GM18870 (cell line): Measurements from ENCODE around the gene SPATS2.
"Not testable (repeated sequence)": the region's sequence is repeated elsewhere in the genome, so short reads cannot be mapped to it uniquely, and the experiment has no call there.

ENCODE experiments used
- ATAC-seq: cut with Tn5 transposase; IDR thresholded peaks from one replicate; pipeline ENCODE4 v1.9.1; 2021; ENCODE audit warnings: moderate library complexity; ENCODE audit not compliant: unreplicated experiment

The SPATS2 gene

GRCh38 chr12:49403971-49404450 lies 36.7 kb downstream of the SPATS2 start:
- ATAC-seq = no peak

GRCh38 chr12:49404956-49405355 lies 37.7 kb downstream of the SPATS2 start:
- no peak for ATAC-seq

- ATAC-seq = no peak
Measured at GRCh38 chr12:49410818-49411217, 43.6 kb downstream of the SPATS2 start.

- ATAC-seq = no peak
Measured at GRCh38 chr12:49413010-49413409, 45.7 kb downstream of the SPATS2 start.

GRCh38 chr12:49413796-49414195 lies 46.5 kb downstream of the SPATS2 start:
- no peak for ATAC-seq

- ATAC-seq = no peak
Measured at GRCh38 chr12:49414364-49414763, 47.1 kb downstream of the SPATS2 start.

- ATAC-seq = no peak
Measured at GRCh38 chr12:49415521-49415970, 48.3 kb downstream of the SPATS2 start.

GRCh38 chr12:49416892-49417291 lies 49.6 kb downstream of the SPATS2 start:
- no peak for ATAC-seq

- no peak for ATAC-seq
Measured at GRCh38 chr12:49417558-49417957, 50.3 kb downstream of the SPATS2 start.

GRCh38 chr12:49420556-49420955 lies 53.3 kb downstream of the SPATS2 start:
- no peak for ATAC-seq

- ATAC-seq = no peak
Measured at GRCh38 chr12:49422114-49422513, 54.9 kb downstream of the SPATS2 start.

GRCh38 chr12:49428793-49429192 lies 61.5 kb downstream of the SPATS2 start:
- ATAC-seq = peak; percentile 40

- ATAC-seq = no peak
Measured at GRCh38 chr12:49432616-49433015, 65.4 kb downstream of the SPATS2 start.

- ATAC-seq = not testable (repeated sequence)
Measured at GRCh38 chr12:49436799-49437198, 69.5 kb downstream of the SPATS2 start.

- ATAC-seq = no peak
Measured at GRCh38 chr12:49439042-49439441, 71.8 kb downstream of the SPATS2 start.

GRCh38 chr12:49440035-49440434 lies 72.8 kb downstream of the SPATS2 start:
- ATAC-seq = no peak

GRCh38 chr12:49442915-49443314 lies 75.7 kb downstream of the SPATS2 start:
- no peak for ATAC-seq

- ATAC-seq = no peak
Measured at GRCh38 chr12:49446571-49446970, 79.3 kb downstream of the SPATS2 start.

GRCh38 chr12:49448858-49449257 lies 81.6 kb downstream of the SPATS2 start:
- no peak for ATAC-seq

GRCh38 chr12:49451468-49452259 lies 84.4 kb downstream of the SPATS2 start:
- peak; percentile 81 for ATAC-seq

- no peak for ATAC-seq
Measured at GRCh38 chr12:49455501-49455900, 88.2 kb downstream of the SPATS2 start.

- ATAC-seq = no peak
Measured at GRCh38 chr12:49456131-49456679, 88.9 kb downstream of the SPATS2 start.
